Neural cell (in vitro differentiated cells): ENCODE results near the gene ST6GALNAC3.

Source experiments
- EP300 ChIP-seq: fragments of 450-650 bp; conservative IDR thresholded peaks from 2 replicates; pipeline ENCODE4 v1.6.1; 2014; ENCODE audit warnings: antibody characterized with exemption, mild to moderate bottlenecking, moderate library complexity; ENCODE audit not compliant: poor library complexity, severe bottlenecking
- POLR2AphosphoS5 ChIP-seq: IDR thresholded peaks from 2 replicates; pipeline ENCODE4 v1.6.1; 2012
- TF ChIP-seq, protein P1 (sequence below): fragments of 450-650 bp; IDR thresholded peaks from 2 replicates; pipeline ENCODE4 v1.5.1; 2014; ENCODE audit warnings: antibody characterized with exemption, mild to moderate bottlenecking, moderate library complexity; ENCODE audit not compliant: poor library complexity, severe bottlenecking
- TF ChIP-seq, protein P2 (sequence below): IDR thresholded peaks from 2 replicates; pipeline ENCODE4 v1.6.1; 2012; ENCODE audit warnings: borderline replicate concordance

DNA sequence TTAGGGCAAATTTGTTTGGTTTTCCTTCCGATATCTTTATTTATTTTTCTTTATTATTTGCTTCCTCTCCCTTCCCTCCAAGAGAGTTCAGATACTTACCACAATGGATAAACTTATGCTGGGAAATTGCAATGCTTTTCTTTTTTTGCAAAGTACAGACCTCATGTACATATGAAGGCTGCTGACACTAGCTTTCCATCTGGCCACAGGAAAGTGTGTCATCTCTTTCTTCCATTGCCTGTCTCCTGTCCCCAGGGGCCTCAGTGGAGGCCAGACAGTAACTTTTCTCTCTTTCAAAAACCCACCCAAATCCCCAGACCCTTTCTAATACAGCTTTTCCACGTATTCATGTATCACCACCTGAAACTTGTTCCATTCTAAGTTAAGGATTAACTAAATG, 73.9 kb downstream of the ST6GALNAC3 start:
- TF ChIP-seq, protein P1, sequence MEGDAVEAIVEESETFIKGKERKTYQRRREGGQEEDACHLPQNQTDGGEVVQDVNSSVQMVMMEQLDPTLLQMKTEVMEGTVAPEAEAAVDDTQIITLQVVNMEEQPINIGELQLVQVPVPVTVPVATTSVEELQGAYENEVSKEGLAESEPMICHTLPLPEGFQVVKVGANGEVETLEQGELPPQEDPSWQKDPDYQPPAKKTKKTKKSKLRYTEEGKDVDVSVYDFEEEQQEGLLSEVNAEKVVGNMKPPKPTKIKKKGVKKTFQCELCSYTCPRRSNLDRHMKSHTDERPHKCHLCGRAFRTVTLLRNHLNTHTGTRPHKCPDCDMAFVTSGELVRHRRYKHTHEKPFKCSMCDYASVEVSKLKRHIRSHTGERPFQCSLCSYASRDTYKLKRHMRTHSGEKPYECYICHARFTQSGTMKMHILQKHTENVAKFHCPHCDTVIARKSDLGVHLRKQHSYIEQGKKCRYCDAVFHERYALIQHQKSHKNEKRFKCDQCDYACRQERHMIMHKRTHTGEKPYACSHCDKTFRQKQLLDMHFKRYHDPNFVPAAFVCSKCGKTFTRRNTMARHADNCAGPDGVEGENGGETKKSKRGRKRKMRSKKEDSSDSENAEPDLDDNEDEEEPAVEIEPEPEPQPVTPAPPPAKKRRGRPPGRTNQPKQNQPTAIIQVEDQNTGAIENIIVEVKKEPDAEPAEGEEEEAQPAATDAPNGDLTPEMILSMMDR = no peak
- TF ChIP-seq, protein P2, sequence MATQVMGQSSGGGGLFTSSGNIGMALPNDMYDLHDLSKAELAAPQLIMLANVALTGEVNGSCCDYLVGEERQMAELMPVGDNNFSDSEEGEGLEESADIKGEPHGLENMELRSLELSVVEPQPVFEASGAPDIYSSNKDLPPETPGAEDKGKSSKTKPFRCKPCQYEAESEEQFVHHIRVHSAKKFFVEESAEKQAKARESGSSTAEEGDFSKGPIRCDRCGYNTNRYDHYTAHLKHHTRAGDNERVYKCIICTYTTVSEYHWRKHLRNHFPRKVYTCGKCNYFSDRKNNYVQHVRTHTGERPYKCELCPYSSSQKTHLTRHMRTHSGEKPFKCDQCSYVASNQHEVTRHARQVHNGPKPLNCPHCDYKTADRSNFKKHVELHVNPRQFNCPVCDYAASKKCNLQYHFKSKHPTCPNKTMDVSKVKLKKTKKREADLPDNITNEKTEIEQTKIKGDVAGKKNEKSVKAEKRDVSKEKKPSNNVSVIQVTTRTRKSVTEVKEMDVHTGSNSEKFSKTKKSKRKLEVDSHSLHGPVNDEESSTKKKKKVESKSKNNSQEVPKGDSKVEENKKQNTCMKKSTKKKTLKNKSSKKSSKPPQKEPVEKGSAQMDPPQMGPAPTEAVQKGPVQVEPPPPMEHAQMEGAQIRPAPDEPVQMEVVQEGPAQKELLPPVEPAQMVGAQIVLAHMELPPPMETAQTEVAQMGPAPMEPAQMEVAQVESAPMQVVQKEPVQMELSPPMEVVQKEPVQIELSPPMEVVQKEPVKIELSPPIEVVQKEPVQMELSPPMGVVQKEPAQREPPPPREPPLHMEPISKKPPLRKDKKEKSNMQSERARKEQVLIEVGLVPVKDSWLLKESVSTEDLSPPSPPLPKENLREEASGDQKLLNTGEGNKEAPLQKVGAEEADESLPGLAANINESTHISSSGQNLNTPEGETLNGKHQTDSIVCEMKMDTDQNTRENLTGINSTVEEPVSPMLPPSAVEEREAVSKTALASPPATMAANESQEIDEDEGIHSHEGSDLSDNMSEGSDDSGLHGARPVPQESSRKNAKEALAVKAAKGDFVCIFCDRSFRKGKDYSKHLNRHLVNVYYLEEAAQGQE = no peak
- no peak for TF ChIP-seq POLR2AphosphoS5
- TF ChIP-seq EP300 = no peak
